Gastrocnemius medialis (tissue), 4 donors: ENCODE data around the gene DCAF4L1.
A peak's percentile ranks its signal among the peaks of the same experiment; 100 is the strongest.

Experiments
- POLR2A ChIP-seq, 2 donors: fragments of 450-650 bp; IDR thresholded peaks; one replicate each; pipeline ENCODE4 v1.6.1; 2017; ENCODE audit warnings: antibody characterized with exemption in 2 of 2, mild to moderate bottlenecking in 2 of 2, moderate library complexity in 2 of 2
- TF ChIP-seq, protein P1 (sequence below), 5 experiments: fragments of 450-650 bp in 3 of 5; fragments of 200-600 bp in 2 of 5; sonication (generic) in 2 of 5; IDR thresholded peaks in 4 of 5; conservative IDR thresholded peaks in 1 of 5; 1 replicate in 4 of 5; 2 replicates in 1 of 5; pipeline ENCODE4 v1.5.1; 2016 to 2019; ENCODE audit warnings: antibody characterized with exemption in 5 of 5, mild to moderate bottlenecking in 3 of 5, moderate library complexity in 3 of 5

- TF ChIP-seq, protein P1, sequence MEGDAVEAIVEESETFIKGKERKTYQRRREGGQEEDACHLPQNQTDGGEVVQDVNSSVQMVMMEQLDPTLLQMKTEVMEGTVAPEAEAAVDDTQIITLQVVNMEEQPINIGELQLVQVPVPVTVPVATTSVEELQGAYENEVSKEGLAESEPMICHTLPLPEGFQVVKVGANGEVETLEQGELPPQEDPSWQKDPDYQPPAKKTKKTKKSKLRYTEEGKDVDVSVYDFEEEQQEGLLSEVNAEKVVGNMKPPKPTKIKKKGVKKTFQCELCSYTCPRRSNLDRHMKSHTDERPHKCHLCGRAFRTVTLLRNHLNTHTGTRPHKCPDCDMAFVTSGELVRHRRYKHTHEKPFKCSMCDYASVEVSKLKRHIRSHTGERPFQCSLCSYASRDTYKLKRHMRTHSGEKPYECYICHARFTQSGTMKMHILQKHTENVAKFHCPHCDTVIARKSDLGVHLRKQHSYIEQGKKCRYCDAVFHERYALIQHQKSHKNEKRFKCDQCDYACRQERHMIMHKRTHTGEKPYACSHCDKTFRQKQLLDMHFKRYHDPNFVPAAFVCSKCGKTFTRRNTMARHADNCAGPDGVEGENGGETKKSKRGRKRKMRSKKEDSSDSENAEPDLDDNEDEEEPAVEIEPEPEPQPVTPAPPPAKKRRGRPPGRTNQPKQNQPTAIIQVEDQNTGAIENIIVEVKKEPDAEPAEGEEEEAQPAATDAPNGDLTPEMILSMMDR (IDR thresholded peaks at IDR 0.05 in 4 of 5, conservative IDR thresholded peaks at IDR 0.05 in 1 of 5), result peak in 3 of 5 experiments; percentile 6 to 29 (median 10)
- no peak for TF ChIP-seq POLR2A (IDR thresholded peaks at IDR 0.05)
Observed at GRCh38 chr4:41957634-41958033, 23.9 kb upstream of the DCAF4L1 start.
